Keratinocyte (primary cell): ENCODE data around the gene BTN2A1. TPM values are rescaled to one million over a fixed set of nuclear protein-coding genes. Genes with fewer than 3 reads are reported as not detected.
"Not testable (repeated sequence)": the region's sequence is repeated elsewhere in the genome, so short reads cannot be mapped to it uniquely, and the experiment has no call there.

Experiments used
- DNase-seq: peaks from one replicate; pipeline ENCODE4 v3.0.0-alpha.2; 2011; ENCODE audit warnings: low read depth, missing footprints, low spot score
- FAIRE-seq: peaks from 2 replicates; lab custom pipeline; 2011; peaks lifted over from hg19 to GRCh38; lab: Jason Lieb, UNC
- H2AFZ ChIP-seq: 2 replicates; pipeline ENCODE4 v1.6.0; 2012; ENCODE audit warnings: low read length, control low read depth, inconsistent platforms; ENCODE audit not compliant: control insufficient read depth
- H3K27ac ChIP-seq: 2 replicates; pipeline ENCODE4 v1.5.1; 2011; ENCODE audit warnings: low read length; ENCODE audit not compliant: control insufficient read depth, insufficient read depth
- H3K27me3 ChIP-seq: 3 replicates; pipeline ENCODE4 v1.6.0; 2011; ENCODE audit warnings: low read length; ENCODE audit not compliant: control insufficient read depth, insufficient read depth; ENCODE audit errors: extremely low read depth
- H3K36me3 ChIP-seq, 2 experiments: 2 replicates in 1 of 2; 3 replicates in 1 of 2; pipeline ENCODE4 v1.5.1; 2011; ENCODE audit warnings: low read length in 2 of 2, mild to moderate bottlenecking in 1 of 2; ENCODE audit not compliant: control insufficient read depth in 2 of 2, insufficient read depth in 2 of 2; ENCODE audit errors: extremely low read depth in 1 of 2
- H3K4me1 ChIP-seq: 3 replicates; pipeline ENCODE4 v1.5.1; 2011; ENCODE audit warnings: low read length; ENCODE audit not compliant: control insufficient read depth, insufficient read depth; ENCODE audit errors: extremely low read depth
- H3K4me2 ChIP-seq: 3 replicates; pipeline ENCODE4 v1.6.0; 2011; ENCODE audit warnings: low read depth, low read length; ENCODE audit not compliant: control insufficient read depth, insufficient read depth; ENCODE audit errors: extremely low read depth
- H3K4me3 ChIP-seq, 3 experiments: fragments of 200-600 bp in 1 of 3; sonication (generic) in 1 of 3; 2 replicates in 2 of 3; 3 replicates in 1 of 3; pipeline ENCODE4 v1.5.1; 2011 to 2016; ENCODE audit warnings: low read length in 3 of 3, mild to moderate bottlenecking in 3 of 3, control low read depth in 2 of 3, inconsistent platforms in 1 of 3, low read depth in 1 of 3, mixed read lengths in 1 of 3, mixed run types in 1 of 3, moderate library complexity in 1 of 3; ENCODE audit not compliant: control insufficient read depth in 2 of 3, insufficient read depth in 2 of 3; ENCODE audit errors: extremely low read depth in 1 of 3
- H3K79me2 ChIP-seq: 2 replicates; pipeline ENCODE4 v1.6.0; 2012; ENCODE audit warnings: low read length; ENCODE audit not compliant: control insufficient read depth, insufficient read depth
- H3K9ac ChIP-seq: 3 replicates; pipeline ENCODE4 v1.6.0; 2011; ENCODE audit warnings: low read length; ENCODE audit not compliant: control insufficient read depth, insufficient read depth; ENCODE audit errors: extremely low read depth
- H3K9me1 ChIP-seq: 3 replicates; pipeline ENCODE4 v1.6.0; 2011; ENCODE audit warnings: low read length; ENCODE audit not compliant: control insufficient read depth, insufficient read depth; ENCODE audit errors: extremely low read depth
- H3K9me3 ChIP-seq: 2 replicates; pipeline ENCODE4 v1.5.1; 2012; ENCODE audit warnings: low read depth, low read length; ENCODE audit not compliant: control insufficient read depth
- H4K20me1 ChIP-seq: 3 replicates; pipeline ENCODE4 v1.6.0; 2011; ENCODE audit warnings: low read length; ENCODE audit not compliant: control insufficient read depth, insufficient read depth; ENCODE audit errors: extremely low read depth
- CTCF ChIP-seq, 3 experiments: IDR thresholded peaks in 1 of 3; conservative IDR thresholded peaks in 1 of 3; optimal IDR thresholded peaks in 1 of 3; 2 replicates in 2 of 3; 3 replicates in 1 of 3; pipeline versions ENCODE3 to v1.5.1; 2011; ENCODE audit warnings: low read length in 3 of 3, mild to moderate bottlenecking in 3 of 3, moderate library complexity in 2 of 3, control low read depth in 1 of 3, inconsistent platforms in 1 of 3; ENCODE audit not compliant: insufficient read depth in 2 of 3; ENCODE audit errors: extremely low read depth in 1 of 3
- EZH2 ChIP-seq: IDR thresholded peaks from one replicate; pipeline ENCODE4 v1.6.1; 2012; ENCODE audit warnings: inconsistent platforms, mild to moderate bottlenecking, low read length, moderate library complexity
- dilution Hi-C: fragments of 300-500 bp; cut with MboI; formaldehyde crosslinking; loops from one replicate; pipeline ENCODE4 v1.7.0; 2020; ENCODE audit warnings: low sequenced_read_pairs; ENCODE audit not compliant: extremely low pct_ligation_motif_present
- polyA plus RNA-seq, 5 experiments: library from polyadenylated mRNA; depleted of rRNA in 3 of 5; stranded (reverse) in 3 of 5; stranded (forward) in 1 of 5; unstranded in 1 of 5; fragments of >200 nt; gene quantifications; 1 replicate in 1 of 5; 2 replicates in 3 of 5; 3 replicates in 1 of 5; pipeline versions ENCODE4 v1.2.1 to v1.2.3, GENCODE V29; 2011 to 2012; ENCODE audit warnings: missing spikeins in 2 of 5, low read depth in 1 of 5, low replicate concordance in 1 of 5

BTN2A1 gene
- polyA plus RNA-seq, 1 donor (not counting 4 experiments of a cell fraction or from before 2014, with no cell fraction given): 13.9 TPM

- no peaks in the 10 kb centered on the region for H3K9me1 ChIP-seq
- dilution Hi-C loops: no loop called here
- no peak for FAIRE-seq
Observed at GRCh38 chr6:26457264-26457805, 420 bp upstream of the BTN2A1 start.

DNA sequence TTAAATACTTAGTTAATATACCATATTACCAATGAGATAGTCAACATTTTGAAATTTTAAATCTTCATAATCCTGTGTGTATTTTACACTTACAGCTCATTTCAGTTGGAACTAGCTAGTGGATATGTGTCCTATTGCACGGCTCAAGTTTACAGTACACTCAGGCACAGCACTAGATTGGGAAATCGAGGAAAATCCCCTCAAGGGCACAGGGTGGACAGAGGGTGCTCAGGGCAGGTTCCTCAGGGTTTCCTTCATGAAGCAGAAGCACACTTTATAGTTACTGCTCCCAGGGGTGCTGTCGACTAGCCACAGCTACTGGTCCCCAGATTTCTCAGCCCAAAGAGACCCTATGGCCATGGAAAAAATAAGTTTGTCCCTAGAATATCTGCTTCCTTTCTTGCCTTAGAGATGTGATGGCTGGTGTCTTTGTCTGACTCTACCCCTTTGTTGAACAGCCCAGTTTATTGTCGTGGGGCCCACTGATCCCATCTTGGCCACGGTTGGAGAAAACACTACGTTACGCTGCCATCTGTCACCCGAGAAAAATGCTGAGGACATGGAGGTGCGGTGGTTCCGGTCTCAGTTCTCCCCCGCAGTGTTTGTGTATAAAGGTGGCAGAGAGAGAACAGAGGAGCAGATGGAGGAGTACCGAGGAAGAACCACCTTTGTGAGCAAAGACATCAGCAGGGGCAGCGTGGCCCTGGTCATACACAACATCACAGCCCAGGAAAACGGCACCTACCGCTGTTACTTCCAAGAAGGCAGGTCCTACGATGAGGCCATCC lies 1.5 kb downstream of the BTN2A1 start:
- H3K36me3 ChIP-seq: peaks cover 17 to 24% of the 10 kb centered on the region in 2 experiments
- peaks cover 32% of the 10 kb centered on the region for H3K79me2 ChIP-seq
- no peaks in the 10 kb centered on the region for H3K9me1 ChIP-seq
- H3K9me3 ChIP-seq: no peaks in the 10 kb centered on the region
- peak overlapping the region; percentile 38 for H3K4me2 ChIP-seq
- H3K27ac ChIP-seq: no peak overlapping the region
- H2AFZ ChIP-seq: no peak overlapping the region
- FAIRE-seq (no peak), DNase-seq (no peak)
- peak overlapping the region in 1 of 3 experiments; percentile 4 for H3K4me3 ChIP-seq
- H4K20me1 ChIP-seq: no peaks in the 10 kb centered on the region
- H3K4me1 ChIP-seq: peaks cover 14% of the 10 kb centered on the region
- no peaks in the 10 kb centered on the region for H3K27me3 ChIP-seq
- TF ChIP-seq CTCF (optimal IDR thresholded peaks at IDR 0.05 in 1 of 3, IDR thresholded peaks at IDR 0.05 in 1 of 3, conservative IDR thresholded peaks at IDR 0.05 in 1 of 3; ENCODE audit: extremely low read depth in 1 of 3, insufficient read depth in 2 of 3, low read length in 3 of 3): no peak
- no peak for TF ChIP-seq EZH2
- H3K9ac ChIP-seq: no peak overlapping the region
- dilution Hi-C loops: no loop called here

More at GRCh38 chr6:26457264-26457805, 420 bp upstream of the BTN2A1 start:
- TF ChIP-seq EZH2: no peak
- TF ChIP-seq CTCF (optimal IDR thresholded peaks at IDR 0.05 in 1 of 3, IDR thresholded peaks at IDR 0.05 in 1 of 3, conservative IDR thresholded peaks at IDR 0.05 in 1 of 3; ENCODE audit: extremely low read depth in 1 of 3, insufficient read depth in 2 of 3, low read length in 3 of 3): no peak
- H3K36me3 ChIP-seq: peaks cover 7 to 9% of the 10 kb centered on the region in 2 experiments
- peak overlapping the region; percentile 97 for H2AFZ ChIP-seq
- peak overlapping the region in 2 of 3 experiments; percentile 94 to 96 for H3K4me3 ChIP-seq
- peaks cover 14% of the 10 kb centered on the region for H3K4me1 ChIP-seq
- no peaks in the 10 kb centered on the region for H3K9me3 ChIP-seq
- peak overlapping the region; percentile 91 for H3K4me2 ChIP-seq
- peak overlapping the region; percentile 97 for H3K9ac ChIP-seq
- H3K27ac ChIP-seq: peak overlapping the region; percentile 95
- peaks cover 32% of the 10 kb centered on the region for H3K79me2 ChIP-seq
- no peaks in the 10 kb centered on the region for H4K20me1 ChIP-seq
- no peak for DNase-seq
- no peaks in the 10 kb centered on the region for H3K27me3 ChIP-seq

GRCh38 chr6:26461353-26461752 lies 3.6 kb downstream of the BTN2A1 start:
- H3K36me3 ChIP-seq: peaks cover 30 to 41% of the 10 kb centered on the region in 2 experiments
- peaks cover 32% of the 10 kb centered on the region for H3K79me2 ChIP-seq
- H3K9me1 ChIP-seq, H3K27me3 ChIP-seq, H3K9me3 ChIP-seq, H3K27ac ChIP-seq, H3K4me3 ChIP-seq, DNase-seq, H3K4me2 ChIP-seq, dilution Hi-C loops, H2AFZ ChIP-seq, H3K9ac ChIP-seq, FAIRE-seq, H4K20me1 ChIP-seq: not testable (repeated sequence)
- peaks cover 10% of the 10 kb centered on the region for H3K4me1 ChIP-seq
